Mesenchymal stem cell (in vitro differentiated cells and primary cell): Measurements from ENCODE around the gene MPV17.
A peak's percentile ranks its signal among the peaks of the same experiment; 100 is the strongest.

Experiments
- DNase-seq: peaks from one replicate; pipeline ENCODE4 v3.0.0-alpha.2; 2013
- H2AFZ ChIP-seq: one replicate; pipeline ENCODE4 v1.6.1; 2013; ENCODE audit warnings: low read depth, mild to moderate bottlenecking, control low read depth, inconsistent platforms, low read length, moderate library complexity
- H2AK5ac ChIP-seq: 2 replicates; pipeline ENCODE4 v1.6.1; 2013; ENCODE audit warnings: low read length, moderate library complexity, mild to moderate bottlenecking, inconsistent platforms; ENCODE audit not compliant: severe bottlenecking
- H2BK120ac ChIP-seq: one replicate; pipeline ENCODE4 v1.6.1; 2013; ENCODE audit warnings: low read depth, mild to moderate bottlenecking, inconsistent platforms, low read length, moderate library complexity
- H2BK12ac ChIP-seq, 2 experiments: one replicate each; pipeline ENCODE4 v1.6.1; 2013; ENCODE audit warnings: inconsistent platforms in 2 of 2, low read length in 2 of 2, mild to moderate bottlenecking in 2 of 2, moderate library complexity in 2 of 2, control low read depth in 1 of 2
- H2BK15ac ChIP-seq: one replicate; pipeline ENCODE4 v1.6.1; 2013; ENCODE audit warnings: mild to moderate bottlenecking, low read depth, inconsistent platforms; ENCODE audit not compliant: poor library complexity, severe bottlenecking
- H2BK5ac ChIP-seq: 2 replicates; pipeline ENCODE4 v1.6.1; 2013; ENCODE audit warnings: low read depth, mild to moderate bottlenecking, low read length, control low read depth, inconsistent platforms; ENCODE audit not compliant: poor library complexity, severe bottlenecking
- H3K14ac ChIP-seq, 2 experiments: one replicate each; pipeline ENCODE4 v1.6.1; 2013; ENCODE audit warnings: inconsistent platforms in 2 of 2, low read length in 2 of 2, control low read depth in 1 of 2, mild to moderate bottlenecking in 1 of 2, moderate library complexity in 1 of 2
- H3K18ac ChIP-seq, 2 experiments: one replicate each; pipeline ENCODE4 v1.6.1; 2013; ENCODE audit warnings: inconsistent platforms in 2 of 2, low read length in 2 of 2, control low read depth in 1 of 2, low read depth in 1 of 2, mild to moderate bottlenecking in 1 of 2
- H3K23ac ChIP-seq, 2 experiments: one replicate each; pipeline ENCODE4 v1.6.1; 2013; ENCODE audit warnings: inconsistent platforms in 2 of 2, low read length in 2 of 2, mild to moderate bottlenecking in 2 of 2, moderate library complexity in 2 of 2, control low read depth in 1 of 2
- H3K27ac ChIP-seq: 2 replicates; pipeline ENCODE4 v1.5.1; 2013; ENCODE audit warnings: mild to moderate bottlenecking, moderate library complexity, low read length, control low read depth, inconsistent platforms; ENCODE audit not compliant: poor library complexity, severe bottlenecking
- H3K27me3 ChIP-seq, 2 experiments: 2 replicates each; pipeline versions ENCODE4 v1.6.1 to v1.7.0; 2013; ENCODE audit warnings: low read length in 2 of 2, mild to moderate bottlenecking in 2 of 2, moderate library complexity in 2 of 2, control low read depth in 1 of 2, inconsistent platforms in 1 of 2; ENCODE audit not compliant: control insufficient read depth in 1 of 2, insufficient read depth in 1 of 2
- H3K36me3 ChIP-seq, 2 experiments: 2 replicates each; pipeline versions ENCODE4 v1.6.1 to v1.7.0; 2013; ENCODE audit warnings: low read length in 2 of 2, control low read depth in 1 of 2, inconsistent platforms in 1 of 2, low read depth in 1 of 2, mild to moderate bottlenecking in 1 of 2; ENCODE audit not compliant: insufficient read depth in 2 of 2, control insufficient read depth in 1 of 2
- H3K4ac ChIP-seq, 2 experiments: one replicate each; pipeline ENCODE4 v1.6.1; 2013; ENCODE audit warnings: inconsistent platforms in 2 of 2, low read length in 2 of 2, mild to moderate bottlenecking in 2 of 2, moderate library complexity in 2 of 2, control low read depth in 1 of 2, low read depth in 1 of 2
- H3K4me1 ChIP-seq: 2 replicates; pipeline ENCODE4 v1.6.1; 2013; ENCODE audit warnings: low read depth, low read length, control low read depth; ENCODE audit not compliant: control insufficient read depth, insufficient read depth
- H3K4me2 ChIP-seq: 2 replicates; pipeline ENCODE4 v1.6.1; 2013; ENCODE audit warnings: low read length, mild to moderate bottlenecking, inconsistent platforms; ENCODE audit not compliant: poor library complexity, severe bottlenecking
- H3K4me3 ChIP-seq, 2 experiments: 2 replicates each; pipeline versions ENCODE4 v1.5.1 to v1.7.0; 2013; ENCODE audit warnings: low read length in 2 of 2, mild to moderate bottlenecking in 2 of 2, control low read depth in 1 of 2, low read depth in 1 of 2; ENCODE audit not compliant: insufficient read depth in 1 of 2
- H3K79me1 ChIP-seq: replicated peaks from 2 replicates; pipeline ENCODE4 v1.6.1; 2013; ENCODE audit warnings: mild to moderate bottlenecking, control low read depth, low read length, inconsistent platforms; ENCODE audit not compliant: poor library complexity, severe bottlenecking
- H3K9ac ChIP-seq: 2 replicates; pipeline ENCODE4 v1.7.0; 2013; ENCODE audit warnings: mild to moderate bottlenecking, low read length, moderate library complexity
- H3K9me3 ChIP-seq: 2 replicates; pipeline ENCODE4 v1.7.0; 2013; ENCODE audit warnings: mild to moderate bottlenecking, low read length; ENCODE audit not compliant: control insufficient read depth
- H4K8ac ChIP-seq: one replicate; pipeline ENCODE4 v1.6.1; 2013; ENCODE audit warnings: inconsistent platforms, mild to moderate bottlenecking, low read length, moderate library complexity
- H4K91ac ChIP-seq: one replicate; pipeline ENCODE4 v1.6.1; 2013; ENCODE audit warnings: mild to moderate bottlenecking, low read length, inconsistent platforms
- WGBS: methylation state at CpG from one replicate; pipeline ENCODE4 v1.1.7; 2013; ENCODE audit warnings: mixed read lengths; 5-methylcytosine and 5-hydroxymethylcytosine counted together

MPV17 gene

DNA sequence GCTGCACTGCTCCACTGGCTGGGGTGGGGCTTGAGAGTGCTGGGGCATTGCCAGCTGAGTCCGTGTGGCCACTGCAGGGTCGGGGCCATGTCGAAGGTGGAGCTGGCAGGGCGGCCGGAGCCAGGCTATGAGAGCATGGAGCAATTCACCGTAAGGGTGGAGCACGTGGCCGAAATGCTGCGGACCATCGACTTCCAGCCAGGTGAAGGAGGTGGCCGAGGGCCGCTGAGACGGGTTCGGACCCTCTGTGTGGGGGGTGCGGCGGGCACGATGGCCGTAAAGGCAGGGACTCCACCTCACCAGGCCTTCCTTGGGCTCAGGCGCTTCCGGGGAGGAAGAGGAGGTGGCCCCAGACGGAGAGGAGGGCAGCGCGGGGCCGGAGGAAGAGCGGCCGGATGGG lies 16.8 kb downstream of the MPV17 start:
- Histone ChIP-seq H2BK120ac (no peak overlapping the region), H2BK12ac (no peak overlapping the region), H2AK5ac (no peak overlapping the region), H3K9ac (no peak overlapping the region), H3K27ac (no peak overlapping the region), H3K23ac (no peak overlapping the region), H2BK15ac (no peak overlapping the region), H2BK5ac (no peak overlapping the region), H3K79me1 (no peaks in the 10 kb centered on the region), H3K4me2 (no peak overlapping the region), H4K8ac (no peak overlapping the region), H3K4me1 (peaks cover 16% of the 10 kb centered on the region), H2AFZ (no peak overlapping the region), H3K9me3 (peaks cover 6% of the 10 kb centered on the region), H3K4ac (no peak overlapping the region), H4K91ac (no peak overlapping the region), H3K18ac (no peak overlapping the region), H3K4me3 (no peak overlapping the region), H3K36me3 (peaks cover 6 to 19% of the 10 kb centered on the region in 2 experiments), H3K14ac (no peak overlapping the region), H3K27me3 (peaks cover 43 to 48% of the 10 kb centered on the region in 2 experiments)
- DNase-seq: no peak
- 59% methylated on average over 24 of the region's 26 CpGs for WGBS

DNA sequence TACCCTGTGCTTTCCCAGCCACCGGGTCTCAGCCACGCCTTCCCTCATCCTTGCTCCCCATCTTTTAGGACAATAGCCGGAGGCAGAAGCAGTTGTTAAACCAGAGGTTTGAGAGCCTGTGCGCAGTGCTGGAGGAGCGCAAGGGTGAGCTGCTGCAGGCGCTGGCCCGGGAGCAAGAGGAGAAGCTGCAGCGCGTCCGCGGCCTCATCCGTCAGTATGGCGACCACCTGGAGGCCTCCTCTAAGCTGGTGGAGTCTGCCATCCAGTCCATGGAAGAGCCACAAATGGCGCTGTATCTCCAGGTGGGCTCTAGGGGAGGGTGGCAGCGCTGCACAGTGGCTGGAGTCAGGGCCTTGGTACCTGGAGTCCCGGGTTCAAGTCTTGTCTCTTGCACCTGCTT lies 17.4 kb downstream of the MPV17 start:
- H3K18ac ChIP-seq: no peak overlapping the region
- no peak overlapping the region for H2BK5ac ChIP-seq
- H4K91ac ChIP-seq: no peak overlapping the region
- H3K27me3 ChIP-seq: peaks cover 43 to 48% of the 10 kb centered on the region in 2 experiments
- no peak for DNase-seq
- no peak overlapping the region for H3K4me3 ChIP-seq
- H3K23ac ChIP-seq: no peak overlapping the region
- no peak overlapping the region for H2BK15ac ChIP-seq
- no peak overlapping the region for H3K4me2 ChIP-seq
- no peak overlapping the region for H3K27ac ChIP-seq
- H3K9me3 ChIP-seq: peaks cover 6% of the 10 kb centered on the region
- H3K9ac ChIP-seq: no peak overlapping the region
- H2AK5ac ChIP-seq: no peak overlapping the region
- H3K4ac ChIP-seq: no peak overlapping the region
- H3K14ac ChIP-seq: no peak overlapping the region
- no peak overlapping the region for H2BK12ac ChIP-seq
- H2BK120ac ChIP-seq: no peak overlapping the region
- H3K4me1 ChIP-seq: peaks cover 16% of the 10 kb centered on the region
- 94% methylated on average over 16 of the region's 16 CpGs for WGBS
- H3K79me1 ChIP-seq: no peaks in the 10 kb centered on the region
- H2AFZ ChIP-seq: no peak overlapping the region
- H4K8ac ChIP-seq: no peak overlapping the region
- peaks cover 6 to 17% of the 10 kb centered on the region in 2 experiments for H3K36me3 ChIP-seq

DNA sequence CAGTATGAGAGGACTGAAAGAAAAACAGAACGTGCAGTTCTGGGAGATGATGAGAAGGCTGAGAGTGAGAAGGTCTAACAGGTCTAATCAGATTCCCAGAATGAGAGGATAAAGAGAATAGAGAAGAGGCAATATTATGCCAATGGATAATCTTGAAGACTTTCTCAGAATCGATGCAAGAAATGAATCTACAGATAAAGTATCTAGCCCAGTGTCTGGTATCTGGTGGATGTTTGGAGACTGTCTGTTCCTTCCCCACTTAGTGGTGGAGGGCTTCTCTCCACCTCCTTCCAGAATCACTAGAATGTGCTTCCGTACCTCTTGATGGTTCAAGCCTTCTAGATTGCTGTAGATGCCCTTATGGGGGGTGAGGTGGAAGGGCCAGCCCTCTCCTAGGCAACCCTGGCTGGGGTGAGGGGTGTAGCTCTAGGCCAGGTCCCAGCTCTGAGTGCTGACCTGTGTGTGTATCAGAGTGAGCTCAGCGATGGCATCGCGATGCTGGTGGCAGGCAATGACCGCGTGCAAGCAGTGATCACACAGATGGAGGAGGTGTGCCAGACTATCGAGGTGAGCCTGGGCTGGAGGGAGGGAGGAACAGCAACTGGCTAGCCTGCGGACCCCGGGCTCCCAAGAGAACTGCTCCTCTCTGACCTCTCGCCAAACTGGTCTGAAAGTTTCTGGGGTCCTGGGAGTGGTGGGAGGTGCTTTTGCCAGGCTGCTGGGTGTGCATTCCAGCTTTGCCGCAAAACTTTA lies 18.2 kb downstream of the MPV17 start:
- Histone ChIP-seq H3K36me3 (peaks cover 1 to 11% of the 10 kb centered on the region in 2 experiments), H3K79me1 (no peaks in the 10 kb centered on the region), H2AFZ (no peak overlapping the region), H4K8ac (no peak overlapping the region), H3K9me3 (peaks cover 6% of the 10 kb centered on the region), H3K27ac (no peak overlapping the region), H3K4ac (peak overlapping the region in 1 of 2 experiments; percentile 2), H3K23ac (no peak overlapping the region), H4K91ac (no peak overlapping the region), H3K27me3 (peaks cover 43 to 48% of the 10 kb centered on the region in 2 experiments), H2BK5ac (no peak overlapping the region), H2BK120ac (no peak overlapping the region), H3K4me1 (peaks cover 16% of the 10 kb centered on the region), H2BK12ac (no peak overlapping the region), H3K9ac (no peak overlapping the region), H3K4me2 (no peak overlapping the region), H2BK15ac (no peak overlapping the region), H2AK5ac (no peak overlapping the region), H3K4me3 (no peak overlapping the region), H3K14ac (no peak overlapping the region), H3K18ac (no peak overlapping the region)
- 86% methylated on average over 12 of the region's 13 CpGs for WGBS
- DNase-seq: no peak

DNA sequence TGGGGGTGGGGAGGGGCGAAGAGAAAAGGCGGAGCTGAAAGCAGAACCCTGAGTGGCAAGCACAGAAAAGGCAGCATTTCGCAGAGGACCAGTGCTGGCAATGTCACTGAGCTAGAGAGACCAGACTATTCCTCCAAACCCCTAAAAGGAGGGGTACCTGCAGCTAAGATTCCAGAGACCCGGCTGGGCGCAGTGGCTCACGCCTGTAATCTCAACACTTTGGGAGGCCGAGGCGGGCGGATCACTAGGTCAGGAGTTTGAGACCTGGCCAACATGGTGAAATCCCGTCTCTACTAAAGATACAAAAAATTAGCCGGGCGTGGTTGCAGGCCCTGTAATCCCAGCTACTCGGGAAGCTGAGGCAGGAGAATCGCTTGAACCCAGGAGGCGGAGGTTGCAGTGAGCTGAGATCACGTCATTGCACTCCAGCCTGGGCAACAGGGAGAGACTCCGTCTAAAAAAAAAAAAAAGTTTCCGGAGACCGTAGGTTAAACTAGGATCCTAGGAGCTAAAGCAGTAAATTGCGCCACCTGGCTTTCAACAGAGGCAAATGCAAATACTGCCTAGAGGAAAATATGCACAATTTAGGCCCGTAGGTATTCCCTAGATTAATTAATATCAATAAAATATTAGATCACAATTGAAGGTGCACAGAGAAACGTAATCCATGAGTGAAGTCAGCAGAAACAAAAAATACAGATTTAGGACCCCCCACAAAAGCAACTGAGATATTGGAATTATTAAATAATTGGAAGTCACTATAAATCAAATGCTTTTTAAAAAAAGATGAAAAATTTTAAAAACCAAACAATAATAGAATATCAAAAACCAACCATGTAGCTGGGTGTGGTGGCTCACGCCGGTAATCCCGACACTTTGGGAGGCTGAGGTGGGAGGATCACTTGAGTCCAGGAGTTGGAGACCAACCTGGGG lies 19.5 kb downstream of the MPV17 start:
- H3K23ac ChIP-seq: no peak overlapping the region
- H4K8ac ChIP-seq: peak overlapping the region; percentile 4
- no peak overlapping the region for H3K4ac ChIP-seq
- H4K91ac ChIP-seq: no peak overlapping the region
- H2BK12ac ChIP-seq: no peak overlapping the region
- no peak overlapping the region for H3K4me2 ChIP-seq
- H3K79me1 ChIP-seq: no peaks in the 10 kb centered on the region
- peaks cover 14% of the 10 kb centered on the region for H3K4me1 ChIP-seq
- no peak overlapping the region for H2AFZ ChIP-seq
- DNase-seq: peak; percentile 74
- H3K36me3 ChIP-seq: no peaks in the 10 kb centered on the region
- no peak overlapping the region for H2BK120ac ChIP-seq
- H2AK5ac ChIP-seq: no peak overlapping the region
- peaks cover 6% of the 10 kb centered on the region for H3K9me3 ChIP-seq
- no peak overlapping the region for H3K18ac ChIP-seq
- 51% methylated on average over 23 of the region's 25 CpGs for WGBS
- peak overlapping the region; percentile 55 for H3K9ac ChIP-seq
- peaks cover 46 to 51% of the 10 kb centered on the region in 2 experiments for H3K27me3 ChIP-seq
- no peak overlapping the region for H2BK5ac ChIP-seq
- H2BK15ac ChIP-seq: no peak overlapping the region
- peak overlapping the region in 1 of 2 experiments; percentile 65 for H3K4me3 ChIP-seq
- no peak overlapping the region for H3K27ac ChIP-seq
- no peak overlapping the region for H3K14ac ChIP-seq
